H9 (cell line): ENCODE measurements around the gene NRXN3. TPM values are rescaled to one million over a fixed set of nuclear protein-coding genes. Genes with fewer than 3 reads are reported as not detected.

Experiments used
- DNase-seq: peaks from one replicate; pipeline ENCODE4 v3.0.0-alpha.2; 2017
- H2AFZ ChIP-seq: one replicate; pipeline ENCODE4 v1.6.1; 2013; ENCODE audit warnings: mild to moderate bottlenecking, low read length, control low read depth, moderate library complexity
- H2AK5ac ChIP-seq: 2 replicates; pipeline ENCODE4 v1.6.1; 2013; ENCODE audit warnings: low read length, control low read depth, mixed read lengths; ENCODE audit not compliant: insufficient read length
- H2BK120ac ChIP-seq: one replicate; pipeline ENCODE4 v1.6.1; 2013; ENCODE audit warnings: low read depth, mild to moderate bottlenecking, low read length, control low read depth, inconsistent platforms; ENCODE audit not compliant: poor library complexity, severe bottlenecking
- H2BK12ac ChIP-seq: 2 replicates; pipeline ENCODE4 v1.6.1; 2013; ENCODE audit warnings: low read length, control low read depth, mixed read lengths, low read depth; ENCODE audit not compliant: insufficient read length
- H2BK15ac ChIP-seq: 2 replicates; pipeline ENCODE4 v1.6.1; 2013; ENCODE audit warnings: low read depth, low read length, control low read depth
- H2BK20ac ChIP-seq: one replicate; pipeline ENCODE4 v1.6.1; 2013; ENCODE audit warnings: low read depth, mild to moderate bottlenecking, low read length, control low read depth, inconsistent platforms; ENCODE audit not compliant: poor library complexity, severe bottlenecking
- H2BK5ac ChIP-seq: 2 replicates; pipeline ENCODE4 v1.6.1; 2013; ENCODE audit warnings: low read length, control low read depth, mixed read lengths; ENCODE audit not compliant: insufficient read length
- H3K14ac ChIP-seq: 2 replicates; pipeline ENCODE4 v1.6.1; 2013; ENCODE audit warnings: low read length, control low read depth; ENCODE audit not compliant: insufficient read depth
- H3K18ac ChIP-seq: 2 replicates; pipeline ENCODE4 v1.6.1; 2013; ENCODE audit warnings: low read depth, mild to moderate bottlenecking, mixed read lengths, low read length, control low read depth; ENCODE audit not compliant: insufficient read length
- H3K23ac ChIP-seq: 2 replicates; pipeline ENCODE4 v1.6.1; 2013; ENCODE audit warnings: low read length, control low read depth, mixed read lengths, low read depth; ENCODE audit not compliant: insufficient read length
- H3K23me2 ChIP-seq: 2 replicates; pipeline ENCODE4 v1.6.1; 2013; ENCODE audit warnings: low read depth, mild to moderate bottlenecking, mixed read lengths, low read length, control low read depth; ENCODE audit not compliant: insufficient read length, poor library complexity, severe bottlenecking
- H3K27ac ChIP-seq: 2 replicates; pipeline ENCODE4 v1.5.1; 2013; ENCODE audit warnings: low read length, control low read depth, mixed read lengths, low read depth; ENCODE audit not compliant: insufficient read length
- H3K27me3 ChIP-seq: 2 replicates; pipeline ENCODE4 v1.6.1; 2013; ENCODE audit warnings: low read length, control low read depth, inconsistent platforms; ENCODE audit not compliant: insufficient read depth
- H3K4ac ChIP-seq: 2 replicates; pipeline ENCODE4 v1.6.1; 2013; ENCODE audit warnings: low read depth, mild to moderate bottlenecking, control low read depth, inconsistent platforms, low read length, moderate library complexity
- H3K4me1 ChIP-seq: 2 replicates; pipeline ENCODE4 v1.6.1; 2013; ENCODE audit warnings: low read length, control low read depth, inconsistent platforms; ENCODE audit not compliant: insufficient read depth
- H3K4me2 ChIP-seq: 2 replicates; pipeline ENCODE4 v1.6.1; 2013; ENCODE audit warnings: low read length, control low read depth, mixed read lengths; ENCODE audit not compliant: insufficient read length, insufficient read depth
- H3K56ac ChIP-seq: 2 replicates; pipeline ENCODE4 v1.6.1; 2013; ENCODE audit warnings: low read depth, mild to moderate bottlenecking, mixed read lengths, low read length, control low read depth; ENCODE audit not compliant: insufficient read length
- H3K79me1 ChIP-seq: 2 replicates; pipeline ENCODE4 v1.6.1; 2013; ENCODE audit warnings: low read depth, mild to moderate bottlenecking, moderate library complexity, low read length, control low read depth, inconsistent platforms; ENCODE audit not compliant: insufficient read depth, poor library complexity, severe bottlenecking
- H3K79me2 ChIP-seq: 2 replicates; pipeline ENCODE4 v1.6.1; 2013; ENCODE audit warnings: low read length, control low read depth, inconsistent platforms; ENCODE audit not compliant: insufficient read depth
- H3K9ac ChIP-seq: 2 replicates; pipeline ENCODE4 v1.6.1; 2013; ENCODE audit warnings: low read length, control low read depth, mixed read lengths; ENCODE audit not compliant: insufficient read length; ENCODE audit errors: extremely low read depth
- H3K9me3 ChIP-seq: one replicate; pipeline ENCODE4 v1.6.1; 2013; ENCODE audit warnings: low read depth, low read length, inconsistent platforms; ENCODE audit not compliant: control insufficient read depth
- H3T11ph ChIP-seq: one replicate; pipeline ENCODE4 v1.6.1; 2013; ENCODE audit warnings: mild to moderate bottlenecking, low read length, control low read depth, inconsistent platforms
- H4K20me1 ChIP-seq: one replicate; pipeline ENCODE4 v1.6.1; 2013; ENCODE audit not compliant: control insufficient read depth, insufficient read length, insufficient read depth
- H4K5ac ChIP-seq: 2 replicates; pipeline ENCODE4 v1.6.1; 2013; ENCODE audit warnings: low read depth, mild to moderate bottlenecking, mixed read lengths, low read length, control low read depth; ENCODE audit not compliant: insufficient read length
- H4K8ac ChIP-seq: replicated peaks from 2 replicates; pipeline ENCODE4 v1.6.1; 2013; ENCODE audit warnings: low read length, control low read depth, mixed read lengths, low read depth; ENCODE audit not compliant: insufficient read length
- H4K91ac ChIP-seq: 2 replicates; pipeline ENCODE4 v1.6.1; 2013; ENCODE audit warnings: low read depth, mild to moderate bottlenecking, moderate library complexity, mixed read lengths, low read length, control low read depth; ENCODE audit not compliant: insufficient read length
- H3K27ac Mint-ChIP-seq, 3 experiments: 2 replicates in 2 of 3; 3 replicates in 1 of 3; pipeline ENCODE4 v1.8.0; 2020 to 2021; ENCODE audit warnings: mixed read lengths in 3 of 3, mild to moderate bottlenecking in 1 of 3, moderate library complexity in 1 of 3
- H3K27me3 Mint-ChIP-seq: 2 replicates; pipeline ENCODE4 v1.8.0; 2021; ENCODE audit warnings: low read depth, mild to moderate bottlenecking, moderate library complexity, mixed read lengths
- H3K36me3 Mint-ChIP-seq, 3 experiments: 2 replicates in 2 of 3; 3 replicates in 1 of 3; pipeline ENCODE4 v1.8.0; 2020 to 2021; ENCODE audit warnings: low read depth in 3 of 3, mixed read lengths in 3 of 3; ENCODE audit not compliant: insufficient read depth in 1 of 3
- H3K4me1 Mint-ChIP-seq, 2 experiments: 2 replicates each; pipeline ENCODE4 v1.8.0; 2020; ENCODE audit warnings: mixed read lengths in 2 of 2
- H3K4me3 Mint-ChIP-seq, 2 experiments: 2 replicates in 1 of 2; 3 replicates in 1 of 2; pipeline ENCODE4 v1.8.0; 2020 to 2021; ENCODE audit warnings: mild to moderate bottlenecking in 2 of 2, mixed read lengths in 2 of 2, moderate library complexity in 1 of 2
- H3K9me3 Mint-ChIP-seq, 2 experiments: 2 replicates in 1 of 2; 3 replicates in 1 of 2; pipeline ENCODE4 v1.8.0; 2020; ENCODE audit warnings: mild to moderate bottlenecking in 2 of 2, mixed read lengths in 2 of 2, moderate library complexity in 1 of 2
- CTCF ChIP-seq: fragments of 200-600 bp; sonication (generic); conservative IDR thresholded peaks from 3 replicates; pipeline ENCODE4 v1.8.0; 2021; ENCODE audit warnings: antibody characterized with exemption, mild to moderate bottlenecking
- WGBS: extraction: QIAGEN DNeasy Blood & Tissue Kit; methylation state at CpG from one replicate; pipeline ENCODE4 v1.1.7; 2013; ENCODE audit warnings: missing lambda C conversion rate, low lambda C conversion rate, mixed read lengths; ENCODE audit not compliant: insufficient read length; ENCODE audit errors: extremely low coverage; 5-methylcytosine and 5-hydroxymethylcytosine counted together
- total RNA-seq: library from RNA; stranded (reverse); gene quantifications from 2 replicates; pipeline ENCODE4 v1.2.1, GENCODE V29; 2021

NRXN3 gene
- total RNA-seq, 1 experiment from 2014 or later: 1.8 TPM

GRCh38 chr14:78637489-78637888 is 467.3 kb downstream of the NRXN3 start:
- no CpG with 5 or more reads among the region's 2 CpGs for WGBS
- Mint-ChIP-seq H3K36me3 (peaks cover 0 to 8% (median 0%) of the 10 kb centered on the region in 3 experiments; a peak in 2 of 7 replicates), H3K27ac (no peak overlapping the region), H3K27me3 (no peaks in the 10 kb centered on the region), H3K9me3 (peaks cover 4 to 5% of the 10 kb centered on the region in 2 experiments; a peak in 1 of 5 replicates), H3K4me1 (peaks cover 38 to 40% of the 10 kb centered on the region in 2 experiments), H3K4me3 (no peak overlapping the region)
- Histone ChIP-seq H3K9ac (no peak overlapping the region), H3K79me1 (no peaks in the 10 kb centered on the region), H3K4me1 (peaks cover 6% of the 10 kb centered on the region), H2BK20ac (no peak overlapping the region), H3K4ac (no peak overlapping the region), H3K56ac (no peak overlapping the region), H3K23me2 (no peaks in the 10 kb centered on the region), H4K8ac (no peak overlapping the region), H3K14ac (no peak overlapping the region), H3K4me2 (no peak overlapping the region), H2BK5ac (no peak overlapping the region), H3K27me3 (no peaks in the 10 kb centered on the region), H3K23ac (no peak overlapping the region), H2AFZ (no peak overlapping the region), H2BK15ac (no peak overlapping the region), H2BK12ac (no peak overlapping the region), H2AK5ac (no peak overlapping the region), H2BK120ac (no peak overlapping the region), H3K18ac (no peak overlapping the region), H4K5ac (no peak overlapping the region), H3K79me2 (no peaks in the 10 kb centered on the region), H3K27ac (no peak overlapping the region), H3T11ph (no peak overlapping the region), H3K9me3 (no peaks in the 10 kb centered on the region), H4K91ac (no peak overlapping the region), H4K20me1 (no peaks in the 10 kb centered on the region)
- no peak for TF ChIP-seq CTCF
- DNase-seq: no peak
